Spleen (tissue), 13 donors: ENCODE results near the gene ASB10. TPM values are rescaled to one million over a fixed set of nuclear protein-coding genes. Genes with fewer than 3 reads are reported as not detected.

Experiments
- DNase-seq: peaks from one replicate; pipeline ENCODE4 v3.0.0-alpha.2; 2020
- H3K27ac ChIP-seq, 8 donors: fragments of 200-600 bp; sonication (generic) in 7 of 8; 1 replicate in 4 of 8; 2 replicates in 4 of 8; pipeline versions ENCODE4 v1.5.0 to v1.8.0; 2016 to 2021; ENCODE audit warnings: inconsistent platforms in 4 of 8, mild to moderate bottlenecking in 4 of 8, moderate library complexity in 1 of 8
- H3K27me3 ChIP-seq, 7 donors: fragments of 200-600 bp; sonication (generic) in 6 of 7; replicated peaks in 1 of 7; 1 replicate in 4 of 7; 2 replicates in 3 of 7; pipeline versions ENCODE4 v1.5.0 to v1.8.0; 2016 to 2021; ENCODE audit warnings: inconsistent platforms in 3 of 7, mild to moderate bottlenecking in 1 of 7
- H3K36me3 ChIP-seq, 6 donors: fragments of 200-600 bp; sonication (generic) in 5 of 6; 1 replicate in 4 of 6; 2 replicates in 2 of 6; pipeline versions ENCODE4 v1.5.0 to v1.8.0; 2016 to 2021; ENCODE audit warnings: inconsistent platforms in 2 of 6
- H3K4me1 ChIP-seq, 6 donors: fragments of 200-600 bp; sonication (generic) in 5 of 6; 1 replicate in 3 of 6; 2 replicates in 3 of 6; pipeline versions ENCODE4 v1.5.0 to v1.8.0; 2016 to 2021; ENCODE audit warnings: inconsistent platforms in 3 of 6
- H3K4me3 ChIP-seq, 8 donors: fragments of 200-600 bp; sonication (generic) in 7 of 8; 1 replicate in 4 of 8; 2 replicates in 4 of 8; pipeline versions ENCODE4 v1.5.0 to v1.8.0; 2016 to 2021; ENCODE audit warnings: inconsistent platforms in 4 of 8, mild to moderate bottlenecking in 4 of 8, moderate library complexity in 2 of 8
- H3K9me3 ChIP-seq, 8 donors: fragments of 200-600 bp; sonication (generic) in 7 of 8; 1 replicate in 4 of 8; 2 replicates in 4 of 8; pipeline versions ENCODE4 v1.5.0 to v1.8.0; 2016 to 2021; ENCODE audit warnings: inconsistent platforms in 4 of 8
- POLR2A ChIP-seq, 3 donors: fragments of 450-650 bp; IDR thresholded peaks; one replicate each; pipeline ENCODE4 v1.5.1; 2017; ENCODE audit warnings: antibody characterized with exemption in 3 of 3, mild to moderate bottlenecking in 1 of 3
- POLR2AphosphoS5 ChIP-seq, 3 donors: sonication (generic); formaldehyde crosslinking; IDR thresholded peaks; one replicate each; pipeline ENCODE4 v1.5.1; 2017; ENCODE audit warnings: antibody characterized with exemption in 3 of 3
- WGBS, 5 donors: extraction: QIAGEN DNeasy Blood & Tissue Kit in 3 of 5; methylation state at CpG; one replicate each; pipeline versions ENCODE4 v1.1.5 to v1.1.7; 2013 to 2018; 5-methylcytosine and 5-hydroxymethylcytosine counted together
- intact Hi-C: fragments of 100-400 bp; cut with DNase I; formaldehyde crosslinking; loops from one replicate; pipeline ENCODE4 v1.15.0; 2023; ENCODE audit warnings: low total_unique reads
- long read RNA-seq, 2 donors: transcript quantifications; one replicate each; lab custom pipeline, GENCODE V29; 2026
- polyA plus RNA-seq, 3 donors: library from polyadenylated mRNA; stranded (reverse); fragments of 200-250 nt; gene quantifications; one replicate each; pipeline ENCODE4 v1.2.1, GENCODE V29; 2013
- total RNA-seq, 7 donors: library from RNA; depleted of rRNA in 3 of 7; stranded (reverse); fragments of >200 nt in 3 of 7; fragmentation: NEBNext Ultra II Directional in 4 of 7; extraction: Animal tissue kit (Norgen Biotek cat#: 25700) in 4 of 7; gene quantifications; one replicate each; pipeline versions ENCODE4 v1.1.0 to v1.2.1, GENCODE V29; 2016 to 2021
- TF ChIP-seq, protein P1 (sequence below), 11 experiments: fragments of 200-600 bp in 7 of 11; fragments of 450-650 bp in 4 of 11; sonication (generic) in 4 of 11; IDR thresholded peaks in 8 of 11; conservative IDR thresholded peaks in 3 of 11; 1 replicate in 7 of 11; 2 replicates in 4 of 11; pipeline versions ENCODE4 v1.4.0 to v1.8.0; 2016 to 2021; ENCODE audit warnings: antibody characterized with exemption in 11 of 11, inconsistent platforms in 4 of 11, mild to moderate bottlenecking in 1 of 11
- donor health status: healthy with polysubstance abuse.
- donor health status: DM: no; HTN: no; CAD: no; lungs with moderate emphysema.
- donor health status: DM: no; HTN: no; CAD: no.
- donor health status: Bipolar disorder and iron deficiency.
- donor health status: healthy.
- donor health status: DM: no; HTN: no; CAD: no.
- donor health status: DM: yes; HTN: yes; CAD: no.

Gene ASB10, protein sequence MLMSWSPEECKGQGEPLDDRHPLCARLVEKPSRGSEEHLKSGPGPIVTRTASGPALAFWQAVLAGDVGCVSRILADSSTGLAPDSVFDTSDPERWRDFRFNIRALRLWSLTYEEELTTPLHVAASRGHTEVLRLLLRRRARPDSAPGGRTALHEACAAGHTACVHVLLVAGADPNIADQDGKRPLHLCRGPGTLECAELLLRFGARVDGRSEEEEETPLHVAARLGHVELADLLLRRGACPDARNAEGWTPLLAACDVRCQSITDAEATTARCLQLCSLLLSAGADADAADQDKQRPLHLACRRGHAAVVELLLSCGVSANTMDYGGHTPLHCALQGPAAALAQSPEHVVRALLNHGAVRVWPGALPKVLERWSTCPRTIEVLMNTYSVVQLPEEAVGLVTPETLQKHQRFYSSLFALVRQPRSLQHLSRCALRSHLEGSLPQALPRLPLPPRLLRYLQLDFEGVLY
- not detected for total RNA-seq
- polyA plus RNA-seq = not detected
- long read RNA-seq, donor 1 = 0 reads
- long read RNA-seq, donor 2 = 0 reads

DNA sequence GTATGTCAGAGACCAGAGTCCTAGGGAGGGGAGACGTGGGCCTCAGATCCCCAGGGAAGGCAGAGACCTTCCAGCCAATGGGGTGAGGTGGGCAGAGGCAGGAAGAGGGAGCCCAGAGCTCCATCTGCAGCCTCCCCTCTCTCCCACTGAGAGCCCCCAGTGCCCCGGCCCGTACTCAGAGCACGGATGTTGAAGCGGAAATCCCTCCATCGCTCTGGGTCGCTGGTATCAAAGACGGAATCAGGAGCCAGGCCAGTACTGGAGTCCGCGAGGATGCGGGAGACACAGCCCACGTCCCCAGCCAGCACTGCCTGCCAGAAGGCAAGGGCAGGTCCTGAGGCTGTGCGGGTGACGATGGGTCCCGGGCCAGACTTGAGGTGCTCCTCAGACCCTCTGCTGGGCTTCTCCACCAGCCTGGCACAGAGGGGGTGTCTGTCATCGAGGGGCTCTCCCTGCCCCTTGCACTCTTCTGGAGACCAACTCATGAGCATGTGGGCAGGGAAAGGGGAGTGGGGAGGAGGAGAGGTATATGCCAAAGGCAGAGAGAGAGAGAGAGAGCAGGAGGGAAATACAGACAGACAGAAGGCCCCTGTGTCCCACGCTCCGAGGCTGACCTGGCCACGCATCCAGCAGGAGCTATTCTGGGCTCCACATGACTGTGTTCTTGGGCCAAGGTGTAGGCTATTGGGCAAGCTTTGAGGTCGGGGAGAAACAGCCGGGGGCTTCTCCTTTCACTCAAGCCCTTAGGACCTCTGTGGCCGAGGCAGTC lies at the start of gene ASB10:
Gene ASB10 (minus strand): TSS at position 611 of the 769 bp plus-strand sequence. CDS start 120 bp downstream, at position 491.
- no peaks in the 10 kb centered on the region for H3K4me1 ChIP-seq
- no peak within 1 kb of the TSS for H3K27ac ChIP-seq
- peak; percentile 68 for DNase-seq
- WGBS, 5 donors = 67 to 91% (median 82%) methylated on average over 19 to 22 of the region's 22 CpGs
- no peak within 1 kb of the TSS for H3K4me3 ChIP-seq
- TF ChIP-seq, protein P1, sequence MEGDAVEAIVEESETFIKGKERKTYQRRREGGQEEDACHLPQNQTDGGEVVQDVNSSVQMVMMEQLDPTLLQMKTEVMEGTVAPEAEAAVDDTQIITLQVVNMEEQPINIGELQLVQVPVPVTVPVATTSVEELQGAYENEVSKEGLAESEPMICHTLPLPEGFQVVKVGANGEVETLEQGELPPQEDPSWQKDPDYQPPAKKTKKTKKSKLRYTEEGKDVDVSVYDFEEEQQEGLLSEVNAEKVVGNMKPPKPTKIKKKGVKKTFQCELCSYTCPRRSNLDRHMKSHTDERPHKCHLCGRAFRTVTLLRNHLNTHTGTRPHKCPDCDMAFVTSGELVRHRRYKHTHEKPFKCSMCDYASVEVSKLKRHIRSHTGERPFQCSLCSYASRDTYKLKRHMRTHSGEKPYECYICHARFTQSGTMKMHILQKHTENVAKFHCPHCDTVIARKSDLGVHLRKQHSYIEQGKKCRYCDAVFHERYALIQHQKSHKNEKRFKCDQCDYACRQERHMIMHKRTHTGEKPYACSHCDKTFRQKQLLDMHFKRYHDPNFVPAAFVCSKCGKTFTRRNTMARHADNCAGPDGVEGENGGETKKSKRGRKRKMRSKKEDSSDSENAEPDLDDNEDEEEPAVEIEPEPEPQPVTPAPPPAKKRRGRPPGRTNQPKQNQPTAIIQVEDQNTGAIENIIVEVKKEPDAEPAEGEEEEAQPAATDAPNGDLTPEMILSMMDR (IDR thresholded peaks at IDR 0.05 in 8 of 11, conservative IDR thresholded peaks at IDR 0.05 in 3 of 11) = no peak
- no peak for TF ChIP-seq POLR2AphosphoS5 (IDR thresholded peaks at IDR 0.05)
- TF ChIP-seq POLR2A (IDR thresholded peaks at IDR 0.05) = no peak
- H3K36me3 ChIP-seq = no peaks in the 10 kb centered on the region
- intact Hi-C loops = no loop called here
- H3K9me3 ChIP-seq = no peaks in the 10 kb centered on the region
- H3K27me3 ChIP-seq = peaks cover 0 to 5% (median 0%) of the 10 kb centered on the region in 7 donors

DNA sequence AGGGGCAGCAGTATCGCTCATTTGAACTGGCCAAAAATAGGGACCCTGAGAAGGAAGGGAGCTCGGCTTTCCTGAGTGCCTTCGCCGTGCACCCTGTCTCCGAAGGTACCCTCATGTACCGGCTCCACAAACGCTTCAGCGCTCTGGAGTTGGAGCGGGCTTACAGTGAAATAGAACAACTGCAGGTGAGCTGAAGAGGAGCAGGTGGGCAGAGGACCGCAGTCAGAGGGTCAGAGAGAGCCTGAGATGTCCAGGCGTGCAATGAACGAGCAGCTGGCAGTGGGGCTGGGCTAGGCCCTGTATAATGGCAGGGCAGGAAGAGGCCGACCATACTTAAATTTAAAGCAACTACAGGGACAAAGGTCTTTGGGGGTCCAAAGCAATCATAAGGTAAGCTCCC lies 49.4 kb upstream of the ASB10 start:
- Histone ChIP-seq H3K4me1 (peaks cover 13 to 47% (median 31%) of the 10 kb centered on the region in 6 donors), H3K36me3 (peaks cover 0 to 76% (median 51%) of the 10 kb centered on the region in 6 donors), H3K27ac (no peak overlapping the region), H3K9me3 (no peaks in the 10 kb centered on the region), H3K27me3 (no peaks in the 10 kb centered on the region), H3K4me3 (no peak overlapping the region)
- intact Hi-C loops = no loop called here
- 89 to 96% (median 95%) methylated on average over 13 of the region's 13 CpGs for WGBS, 5 donors
- DNase-seq = peak; percentile 56
- TF ChIP-seq, protein P1 (IDR thresholded peaks at IDR 0.05 in 8 of 11, conservative IDR thresholded peaks at IDR 0.05 in 3 of 11) = no peak
- no peak for TF ChIP-seq POLR2A (IDR thresholded peaks at IDR 0.05)
- TF ChIP-seq POLR2AphosphoS5 (IDR thresholded peaks at IDR 0.05) = no peak

DNA sequence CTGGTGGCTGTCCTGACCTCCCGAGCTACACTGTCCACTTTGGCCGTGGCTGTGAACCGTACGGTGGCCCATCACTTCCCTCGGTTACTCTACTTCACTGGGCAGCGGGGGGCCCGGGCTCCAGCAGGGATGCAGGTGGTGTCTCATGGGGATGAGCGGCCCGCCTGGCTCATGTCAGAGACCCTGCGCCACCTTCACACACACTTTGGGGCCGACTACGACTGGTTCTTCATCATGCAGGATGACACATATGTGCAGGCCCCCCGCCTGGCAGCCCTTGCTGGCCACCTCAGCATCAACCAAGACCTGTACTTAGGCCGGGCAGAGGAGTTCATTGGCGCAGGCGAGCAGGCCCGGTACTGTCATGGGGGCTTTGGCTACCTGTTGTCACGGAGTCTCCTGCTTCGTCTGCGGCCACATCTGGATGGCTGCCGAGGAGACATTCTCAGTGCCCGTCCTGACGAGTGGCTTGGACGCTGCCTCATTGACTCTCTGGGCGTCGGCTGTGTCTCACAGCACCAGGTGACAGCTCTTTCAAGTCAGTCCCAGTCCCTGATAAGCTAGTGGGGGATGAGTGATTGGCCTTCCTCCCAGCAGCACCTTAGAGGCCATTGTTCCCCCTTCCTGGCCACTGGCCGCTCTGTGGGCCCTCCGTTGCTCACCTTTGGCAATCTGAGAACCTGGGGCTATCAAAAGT lies 48.2 kb upstream of the ASB10 start:
- no peaks in the 10 kb centered on the region for H3K27me3 ChIP-seq
- H3K4me1 ChIP-seq = peaks cover 13 to 50% (median 33%) of the 10 kb centered on the region in 6 donors
- no peaks in the 10 kb centered on the region for H3K9me3 ChIP-seq
- TF ChIP-seq POLR2AphosphoS5 (IDR thresholded peaks at IDR 0.05) (peak in 1 of 3 donors; percentile 20), POLR2A (IDR thresholded peaks at IDR 0.05) (no peak)
- intact Hi-C loops = no loop called here
- H3K27ac ChIP-seq = no peak overlapping the region
- DNase-seq = peak; percentile 78
- no peak overlapping the region for H3K4me3 ChIP-seq
- WGBS, 5 donors = 90 to 96% (median 94%) methylated on average over 6 to 28 of the region's 28 CpGs
- H3K36me3 ChIP-seq = peaks cover 0 to 64% (median 48%) of the 10 kb centered on the region in 6 donors

DNA sequence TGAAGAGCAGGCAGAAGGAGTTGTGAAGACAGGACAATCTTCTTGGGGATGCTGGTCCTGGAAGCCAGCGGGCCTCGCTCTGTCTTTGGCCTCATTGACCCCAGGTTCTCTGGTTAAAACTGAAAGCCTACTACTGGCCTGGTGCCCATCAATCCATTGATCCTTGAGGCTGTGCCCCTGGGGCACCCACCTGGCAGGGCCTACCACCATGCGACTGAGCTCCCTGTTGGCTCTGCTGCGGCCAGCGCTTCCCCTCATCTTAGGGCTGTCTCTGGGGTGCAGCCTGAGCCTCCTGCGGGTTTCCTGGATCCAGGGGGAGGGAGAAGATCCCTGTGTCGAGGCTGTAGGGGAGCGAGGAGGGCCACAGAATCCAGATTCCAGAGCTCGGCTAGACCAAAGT lies 46.8 kb upstream of the ASB10 start:
- Histone ChIP-seq H3K36me3 (peaks cover 0 to 50% (median 40%) of the 10 kb centered on the region in 6 donors), H3K27me3 (no peaks in the 10 kb centered on the region), H3K27ac (peak overlapping the region in 4 of 8 donors; percentile 81 to 97 (median 94)), H3K4me3 (peak overlapping the region in 6 of 8 donors; percentile 90 to 99 (median 98)), H3K9me3 (no peaks in the 10 kb centered on the region), H3K4me1 (peaks cover 13 to 50% (median 33%) of the 10 kb centered on the region in 6 donors)
- intact Hi-C loops = no loop called here
- WGBS, 5 donors = 66 to 81% (median 70%) methylated on average over 9 of the region's 9 CpGs
- TF ChIP-seq POLR2A (IDR thresholded peaks at IDR 0.05) (no peak), POLR2AphosphoS5 (IDR thresholded peaks at IDR 0.05) (no peak)
- TF ChIP-seq, protein P1 (IDR thresholded peaks at IDR 0.05 in 8 of 11, conservative IDR thresholded peaks at IDR 0.05 in 3 of 11) = no peak
- peak; percentile 74 for DNase-seq
